NOMO-1 treated with DMSO at 0.1 percent for 48 hours (cell line): ENCODE data around the gene BIRC5.

ENCODE experiments used
- DNase-seq: peaks from one replicate; lab custom pipeline; 2025; ENCODE audit not compliant: unreplicated experiment; lab: John Stamatoyannopoulos, UW

The BIRC5 gene

DNA sequence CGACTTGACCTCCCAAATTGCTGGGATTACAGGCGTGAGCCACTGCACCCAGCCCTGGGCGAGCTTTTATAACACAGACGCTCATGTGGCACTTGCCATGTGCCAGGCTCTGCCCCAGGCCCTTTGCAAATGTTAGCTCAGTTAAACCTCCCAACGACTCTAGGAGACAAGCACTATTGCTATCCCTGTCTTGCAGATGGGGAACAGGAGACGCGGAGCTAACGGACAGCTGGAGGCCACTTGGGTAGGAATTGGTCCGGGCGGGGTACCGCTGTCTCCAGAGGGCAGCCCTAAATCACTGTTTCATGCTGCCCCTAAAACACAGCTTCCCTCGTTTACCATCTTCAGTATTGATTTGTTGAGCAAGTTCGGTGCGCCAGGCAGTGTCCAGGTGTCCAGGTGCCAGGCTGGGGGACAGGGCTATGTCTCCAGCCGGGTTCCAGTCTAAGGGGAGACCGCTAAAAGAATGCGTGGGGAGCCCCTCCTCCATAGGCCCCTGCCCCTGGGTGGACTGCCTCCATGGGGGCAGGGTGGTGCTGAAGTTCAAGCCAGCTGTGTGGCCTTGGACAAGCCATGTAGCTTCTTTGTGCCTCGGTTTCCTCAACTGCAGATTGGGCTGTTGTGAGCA, 41.1 kb downstream of the BIRC5 start:
- DNase-seq = no peak

- DNase-seq = no peak
These were observed 42.1 kb downstream of the BIRC5 start for GRCh38 chr17:78255953-78256706.

- no peak for DNase-seq
These were observed 42.9 kb downstream of the BIRC5 start for GRCh38 chr17:78256707-78257591.

DNA sequence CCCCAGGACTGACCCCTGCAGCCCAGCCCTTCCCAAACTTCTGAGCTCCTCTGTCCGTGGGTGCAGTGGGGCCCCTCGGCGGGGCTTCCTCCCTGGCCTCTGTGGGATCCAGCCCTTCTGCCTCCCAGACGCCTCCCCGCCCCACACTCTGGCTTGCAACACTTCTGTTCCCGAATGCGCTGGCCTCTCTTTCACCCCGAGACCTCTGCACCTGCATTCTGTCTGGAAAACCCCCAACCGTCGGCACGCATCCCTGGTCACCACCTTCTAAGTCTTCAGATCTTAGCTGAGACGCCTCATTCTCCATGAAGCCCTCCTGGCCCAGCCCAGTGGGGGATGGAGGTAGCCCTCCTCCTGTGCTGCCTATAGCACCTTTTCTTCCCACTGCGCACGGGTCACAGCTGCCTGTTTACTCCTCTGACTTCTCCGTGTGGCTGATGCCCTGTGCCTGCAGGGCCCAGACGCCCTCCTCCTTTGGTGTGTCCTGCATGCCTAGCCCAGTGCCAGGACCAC, 43.8 kb downstream of the BIRC5 start:
- peak; percentile 16 for DNase-seq

DNA sequence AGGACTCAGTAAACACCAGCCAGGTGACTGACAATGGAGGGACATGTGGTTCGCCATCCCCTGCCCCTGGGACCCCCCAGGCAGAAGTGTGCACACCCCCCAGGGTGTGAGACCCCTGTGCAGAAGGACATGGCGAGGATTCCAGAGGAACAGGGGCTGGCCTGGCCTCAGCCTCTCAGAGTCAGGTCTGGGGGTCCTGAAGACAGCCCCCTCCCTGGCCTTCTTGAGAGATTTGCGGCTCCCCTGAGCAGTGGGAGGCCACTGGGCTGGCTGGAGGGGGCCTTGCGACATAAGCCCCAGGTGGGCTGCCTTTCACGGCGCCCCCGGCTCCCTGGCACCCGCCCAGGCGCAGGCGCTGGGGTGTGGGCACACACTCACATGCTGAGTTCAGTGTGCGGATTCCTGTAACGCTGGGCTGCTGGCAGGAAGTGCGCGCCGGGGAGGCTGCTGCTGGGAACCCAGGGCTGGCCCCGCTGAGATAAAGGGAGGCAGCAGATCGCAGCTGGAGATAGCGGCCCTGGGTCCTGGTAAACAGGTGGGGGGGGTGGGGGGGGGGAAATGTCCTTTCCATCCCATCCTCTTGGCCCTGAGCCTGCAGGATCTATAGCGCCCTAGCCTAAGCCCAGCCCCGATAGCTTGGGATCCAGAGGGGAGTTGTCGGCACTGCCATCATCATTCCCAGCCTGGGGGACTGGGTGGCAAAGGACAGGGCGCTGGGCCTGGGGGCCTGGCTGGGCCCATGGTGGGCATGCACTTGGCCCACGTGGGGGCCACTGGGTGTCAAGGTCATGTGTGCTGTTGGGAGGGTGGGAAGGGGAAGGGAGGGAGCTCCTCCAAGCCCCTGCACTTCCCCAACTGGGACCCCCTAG, 44.5 kb downstream of the BIRC5 start:
- no peak for DNase-seq

DNA sequence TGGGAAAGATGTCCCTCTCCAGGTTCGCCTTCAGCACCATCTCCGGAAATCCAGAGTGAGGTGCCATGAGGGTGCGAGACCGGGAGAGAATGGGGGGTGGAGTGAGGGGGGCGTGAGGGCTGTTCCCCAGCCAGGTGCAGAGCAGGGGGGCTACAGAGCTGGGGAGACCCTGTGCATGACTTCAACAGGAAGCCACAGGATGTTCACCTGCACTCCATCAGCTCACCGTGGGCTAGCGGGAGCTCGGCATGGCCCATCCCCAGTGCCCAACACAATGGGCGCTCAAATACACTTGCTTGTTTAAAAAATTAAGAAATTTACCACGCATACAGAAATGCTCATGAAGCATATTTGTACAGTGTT, 45.1 kb downstream of the BIRC5 start:
- no peak for DNase-seq

- peak; percentile 79 for DNase-seq
These were observed 49.1 kb downstream of the BIRC5 start for GRCh38 chr17:78263063-78263735.

DNA sequence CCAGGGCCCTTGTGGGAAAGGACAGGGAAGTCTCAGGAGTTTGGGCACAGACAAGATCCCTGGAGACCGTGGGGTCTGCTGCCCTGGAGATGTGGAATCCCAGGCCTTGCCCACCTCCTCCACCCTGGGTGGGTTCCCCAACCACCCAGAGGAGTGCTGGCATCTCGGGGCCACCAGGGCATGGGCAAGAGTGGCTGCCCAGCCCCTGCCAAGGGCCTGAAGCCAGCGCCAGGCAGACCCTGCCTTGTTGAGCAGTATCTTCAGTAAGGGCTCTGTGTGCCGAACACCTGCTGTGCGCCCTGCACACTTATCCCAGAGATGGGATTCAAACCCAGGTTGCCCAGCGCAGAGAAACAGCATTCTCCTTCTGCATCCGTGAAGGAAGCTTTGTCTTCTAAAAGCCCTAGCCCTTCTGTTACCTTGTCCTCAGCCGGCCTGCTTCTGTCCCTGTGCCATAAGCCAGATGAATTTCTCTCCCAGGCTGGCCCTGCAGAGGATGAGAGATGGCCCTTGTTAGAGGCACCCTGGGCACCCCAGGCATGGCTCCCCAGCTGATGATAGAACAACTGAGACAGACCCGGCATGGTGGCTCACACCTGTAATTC, 49.8 kb downstream of the BIRC5 start:
- DNase-seq = no peak

DNA sequence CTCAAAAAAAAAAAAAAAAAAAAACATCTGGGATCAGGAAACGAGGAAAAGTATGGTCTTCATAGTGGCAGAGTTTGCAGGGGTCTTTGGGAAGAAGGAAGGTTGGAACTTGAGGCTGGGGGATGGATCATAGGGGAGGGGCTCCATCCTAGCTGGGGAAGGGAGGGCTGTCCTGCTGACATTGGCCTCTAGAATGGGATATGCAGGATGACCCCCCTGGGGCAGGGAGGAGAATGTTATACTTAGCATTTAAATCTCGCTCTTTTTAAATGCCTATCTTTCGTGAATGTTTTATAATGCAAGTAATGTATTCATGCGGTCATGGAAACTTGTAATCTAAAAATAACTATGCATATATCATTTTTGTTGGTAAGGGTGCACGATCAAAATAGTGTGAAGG, 50.5 kb downstream of the BIRC5 start:
- no peak for DNase-seq

DNA sequence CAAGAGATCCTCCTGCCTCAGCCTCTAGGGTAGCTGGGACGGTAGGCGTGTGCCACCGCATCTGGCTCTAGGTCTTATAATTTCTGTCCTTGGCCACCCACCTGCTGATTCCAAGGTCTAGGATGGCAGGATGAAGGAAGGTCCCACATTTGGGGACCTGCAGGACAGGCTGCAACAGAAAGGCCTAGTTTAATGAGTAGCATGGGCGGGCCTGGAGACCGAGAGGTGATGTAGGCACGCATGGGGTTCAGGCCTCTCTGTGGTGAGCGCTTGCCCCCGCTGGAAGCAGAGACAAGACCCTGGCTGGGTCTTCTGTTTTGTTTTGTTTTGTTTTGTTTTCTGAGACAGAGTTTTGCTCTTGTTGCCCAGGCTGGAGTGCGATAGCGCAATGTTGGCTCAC, 51.1 kb downstream of the BIRC5 start:
- no peak for DNase-seq

DNA sequence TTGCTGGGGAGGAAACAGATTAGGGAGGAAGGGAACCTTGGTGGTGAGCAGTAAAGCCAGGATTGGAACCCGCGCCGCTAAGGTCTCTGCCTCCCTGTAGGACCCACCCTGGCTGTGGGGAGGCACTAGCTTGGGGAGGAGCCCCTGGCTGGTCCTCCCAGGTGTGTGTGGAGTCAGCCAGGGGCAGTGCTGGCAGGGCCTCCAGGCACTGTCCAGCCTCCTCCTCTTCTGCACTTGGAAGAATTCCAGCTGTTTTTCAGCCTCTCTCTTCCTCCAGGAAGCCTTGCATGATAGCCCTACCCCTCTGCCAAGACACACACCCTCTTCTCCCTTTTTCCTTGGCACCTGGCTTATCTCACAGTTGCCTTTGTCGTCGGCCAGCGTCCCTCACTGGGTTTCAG, 52.2 kb downstream of the BIRC5 start:
- no peak for DNase-seq

DNA sequence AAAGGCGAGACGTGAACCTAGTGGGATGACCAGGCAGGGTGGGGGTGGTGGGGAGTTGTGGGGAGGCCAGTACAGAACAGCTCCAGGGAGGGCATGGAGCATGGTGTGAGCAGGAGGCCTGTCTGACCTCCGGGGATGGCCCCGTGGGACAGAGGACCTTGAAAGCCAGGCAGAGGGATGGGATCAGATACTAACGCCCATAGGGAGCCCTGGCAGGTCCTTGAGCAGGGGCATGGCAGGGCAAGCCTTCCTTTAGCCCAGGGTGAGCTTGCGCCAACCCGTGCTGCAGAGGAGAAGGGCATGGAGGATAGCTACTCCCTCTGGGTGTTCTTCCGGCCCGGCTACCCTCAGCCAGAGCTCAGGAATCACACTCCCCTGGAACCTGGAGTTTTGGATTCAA, 52.7 kb downstream of the BIRC5 start:
- no peak for DNase-seq

DNA sequence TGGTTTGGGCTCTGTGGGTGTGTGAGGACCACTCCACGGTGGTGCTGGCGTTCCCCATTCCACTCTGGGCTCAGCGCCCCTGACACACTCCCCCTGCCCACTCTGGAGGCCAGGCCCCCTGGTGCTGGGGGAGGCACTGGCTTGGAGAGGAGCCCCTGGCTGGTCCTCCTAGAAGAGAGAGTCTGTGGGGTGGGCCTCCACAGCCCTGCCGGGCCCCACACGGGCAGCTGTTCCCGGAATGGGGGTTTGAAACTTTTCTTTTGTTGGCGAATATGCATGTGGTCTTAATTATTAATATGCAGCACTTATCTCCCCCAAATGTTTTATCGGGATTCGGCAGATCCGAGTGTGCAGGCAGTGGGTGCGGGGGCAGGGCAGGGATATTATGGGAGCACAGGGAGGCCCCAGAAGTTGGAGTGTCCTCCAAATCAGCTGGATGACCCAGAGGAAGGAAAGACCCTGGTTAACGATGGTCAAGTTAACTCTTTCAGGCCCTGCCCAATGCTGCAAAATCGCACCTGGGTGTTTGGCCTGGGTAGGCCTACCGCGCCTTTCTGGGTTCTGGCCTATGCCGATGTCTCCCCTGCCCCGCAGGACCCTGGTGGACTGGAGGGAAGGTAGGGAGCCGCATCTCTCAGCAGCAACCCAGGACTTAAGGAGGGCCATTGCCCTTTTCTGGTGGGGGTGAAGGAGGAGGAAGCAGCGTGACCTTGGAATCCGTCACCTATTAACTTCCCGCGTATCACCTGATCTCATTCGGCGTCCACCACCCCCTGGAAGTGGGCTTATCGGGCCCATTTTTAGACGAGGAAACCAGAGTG, 53.4 kb downstream of the BIRC5 start:
- no peak for DNase-seq

- no peak for DNase-seq
These were observed 54.3 kb downstream of the BIRC5 start for GRCh38 chr17:78268191-78268874.

- no peak for DNase-seq
These were observed 55.2 kb downstream of the BIRC5 start for GRCh38 chr17:78268951-78269905.

DNA sequence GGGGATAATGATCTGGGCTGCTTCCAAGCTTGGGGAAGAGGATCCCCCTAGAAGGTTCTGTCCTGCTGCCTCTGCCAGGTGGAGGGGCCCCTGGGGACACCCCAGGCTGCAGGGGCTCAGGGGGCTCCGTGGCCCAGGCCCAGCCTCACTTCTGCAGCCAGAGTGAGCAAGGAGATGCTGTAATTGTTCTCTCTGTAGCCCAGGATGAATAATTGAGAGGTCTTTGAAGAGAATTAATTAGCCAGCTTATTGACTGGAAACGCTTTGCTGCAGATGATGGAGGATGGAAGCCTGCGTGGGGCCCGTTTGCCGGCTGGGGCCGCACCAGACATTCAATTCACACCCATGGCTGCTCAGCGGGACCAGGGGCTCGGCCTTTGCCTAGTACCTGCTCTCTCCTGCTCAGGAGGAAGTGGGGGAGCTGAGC, 55.9 kb downstream of the BIRC5 start:
- DNase-seq = no peak
